Retina (tissue), 1 donor: ENCODE results near the gene ASTL.
"Not testable (repeated sequence)": the region's sequence is repeated elsewhere in the genome, so short reads cannot be mapped to it uniquely, and the experiment has no call there.

Experiments used
- DNase-seq: peaks from one replicate; pipeline ENCODE4 v3.0.0-alpha.2; 2016

Gene ASTL

DNA sequence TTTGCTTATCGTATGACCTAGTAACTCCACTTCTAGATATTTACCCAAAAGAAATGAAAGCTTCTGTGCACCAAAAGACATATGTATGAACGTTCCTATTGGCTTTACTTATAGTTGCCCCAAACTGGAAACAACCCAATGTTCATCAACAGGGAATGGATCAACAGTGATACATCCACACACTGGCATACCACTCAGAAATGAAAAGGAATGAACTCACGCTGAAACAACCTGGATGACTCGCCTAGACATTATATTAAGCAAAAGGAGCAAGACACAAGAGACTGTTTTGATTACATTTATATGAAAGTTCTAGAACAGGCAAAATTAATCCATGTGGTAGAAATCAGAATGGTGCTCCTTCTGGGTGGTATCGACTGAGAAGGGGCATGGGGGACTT is 40.9 kb downstream of the ASTL start:
- no peak for DNase-seq

DNA sequence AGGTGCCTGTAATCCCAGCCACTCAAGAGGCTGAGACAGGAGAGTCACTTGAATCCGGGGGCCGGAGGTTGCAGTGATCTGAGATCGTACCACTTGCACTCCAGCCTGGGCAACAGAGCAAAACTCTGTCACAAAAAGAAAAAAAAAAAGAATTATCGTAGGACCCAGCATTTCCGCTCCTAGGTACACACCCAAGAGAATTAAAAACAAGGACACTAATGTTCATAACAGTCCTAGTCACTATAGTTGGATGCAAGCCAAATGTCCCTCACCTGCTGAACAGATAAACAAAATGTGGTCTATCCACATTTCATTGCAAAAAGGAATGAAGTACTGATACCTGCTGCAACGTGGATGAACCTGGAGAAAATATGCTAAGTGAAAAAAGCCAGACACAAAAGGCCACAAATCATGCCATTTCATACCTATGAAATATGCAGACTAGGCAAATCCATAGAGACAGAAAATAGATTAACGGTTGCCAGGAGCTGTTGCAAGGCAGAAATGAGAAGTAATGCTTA is 43.1 kb downstream of the ASTL start:
- DNase-seq: no peak

DNA sequence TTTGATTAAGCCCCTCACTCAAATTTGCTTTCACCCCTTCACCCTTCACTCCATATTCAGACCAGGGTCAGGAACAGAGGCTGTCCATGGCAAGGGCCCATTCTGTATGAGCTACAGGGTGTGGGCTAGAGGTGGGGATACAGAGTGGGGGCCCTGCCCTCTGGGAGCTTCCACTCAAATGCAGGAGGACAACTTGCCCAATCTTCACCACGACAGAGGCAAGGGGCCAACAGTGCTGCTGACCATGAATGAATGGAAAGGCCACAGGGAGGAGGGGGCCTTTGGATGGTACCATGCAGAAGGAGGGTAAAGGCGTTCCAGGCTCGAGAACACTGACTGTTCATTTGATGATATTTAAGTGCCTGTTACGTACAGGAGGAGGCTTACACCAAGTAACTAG is 44.8 kb downstream of the ASTL start:
- DNase-seq: no peak

DNA sequence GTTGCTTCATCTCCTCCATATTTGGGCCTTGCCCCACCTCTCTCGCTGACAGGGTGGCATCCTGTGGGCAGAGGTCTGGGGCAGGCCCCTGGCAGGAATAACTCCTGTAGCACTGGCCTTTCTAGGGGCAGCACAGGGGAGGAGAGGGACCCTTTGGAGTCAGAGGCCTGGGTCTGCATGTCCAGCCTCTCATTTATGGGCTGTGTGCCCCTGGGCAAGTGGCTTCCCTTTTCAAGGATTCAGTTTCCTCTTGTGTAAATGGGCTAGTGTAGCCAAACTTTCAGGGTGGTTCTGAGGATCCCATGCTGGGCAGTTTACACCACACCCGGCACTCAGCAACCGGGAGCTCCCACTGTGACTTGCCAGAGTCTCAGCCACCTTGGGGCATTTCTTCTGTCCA is 45.4 kb downstream of the ASTL start:
- DNase-seq: no peak

DNA sequence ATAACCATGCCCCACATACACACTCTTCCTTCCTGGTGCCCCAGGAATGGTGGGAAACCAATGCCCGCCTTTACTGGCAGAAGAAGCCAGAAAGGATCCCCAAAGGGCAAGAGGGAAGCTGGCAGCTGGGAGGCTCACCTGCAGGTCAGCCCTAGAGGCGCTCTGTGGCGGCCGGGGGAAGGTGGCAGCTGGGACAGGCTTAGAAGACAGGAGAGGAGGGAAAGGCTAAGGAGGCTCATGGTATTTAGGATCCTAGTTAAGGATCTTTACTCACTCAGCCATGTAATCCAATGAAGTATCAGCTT is 45.8 kb downstream of the ASTL start:
- no peak for DNase-seq

DNA sequence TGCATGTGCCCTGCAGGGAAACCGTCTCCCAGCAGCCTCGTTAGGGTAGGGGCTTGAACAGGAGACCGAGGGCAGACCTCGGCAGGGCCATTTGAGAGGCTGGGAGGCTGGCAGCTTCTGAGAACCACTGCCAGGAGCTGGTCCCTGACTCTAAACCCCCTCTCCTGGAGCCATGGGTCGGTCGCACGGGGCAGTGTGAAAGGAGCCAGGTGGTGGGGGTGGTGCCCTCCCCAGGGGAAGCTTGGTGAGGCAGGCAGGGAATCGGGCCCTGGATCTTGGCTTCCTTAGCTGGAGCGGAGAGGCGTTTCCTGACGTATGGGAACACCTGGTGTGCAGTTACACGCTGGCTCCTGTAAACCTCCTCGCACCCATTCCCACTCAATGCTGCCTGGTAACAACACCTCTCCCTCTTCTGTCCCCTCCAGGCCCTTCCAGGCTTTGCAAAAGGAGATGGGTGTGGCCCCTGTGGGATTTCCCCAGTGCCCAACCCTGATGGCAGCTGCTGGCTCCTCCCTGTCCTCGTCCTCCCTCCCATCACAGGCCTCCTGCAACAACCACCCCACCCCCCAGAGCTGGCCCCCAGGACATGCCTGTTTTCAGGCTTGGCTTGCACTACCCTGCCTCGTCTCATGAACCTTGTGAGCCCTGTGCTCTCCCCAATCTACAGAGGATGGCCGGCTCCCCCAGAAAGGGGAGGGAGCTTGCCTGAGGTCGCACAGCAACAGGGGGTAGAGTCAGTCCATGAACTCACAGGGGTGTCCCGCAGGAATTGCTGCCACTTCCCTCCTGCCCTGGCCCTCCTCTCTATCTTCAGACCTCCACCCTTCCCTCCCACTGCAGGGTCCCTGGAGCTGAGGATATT is 46.4 kb downstream of the ASTL start:
- DNase-seq: peak; percentile 5

DNA sequence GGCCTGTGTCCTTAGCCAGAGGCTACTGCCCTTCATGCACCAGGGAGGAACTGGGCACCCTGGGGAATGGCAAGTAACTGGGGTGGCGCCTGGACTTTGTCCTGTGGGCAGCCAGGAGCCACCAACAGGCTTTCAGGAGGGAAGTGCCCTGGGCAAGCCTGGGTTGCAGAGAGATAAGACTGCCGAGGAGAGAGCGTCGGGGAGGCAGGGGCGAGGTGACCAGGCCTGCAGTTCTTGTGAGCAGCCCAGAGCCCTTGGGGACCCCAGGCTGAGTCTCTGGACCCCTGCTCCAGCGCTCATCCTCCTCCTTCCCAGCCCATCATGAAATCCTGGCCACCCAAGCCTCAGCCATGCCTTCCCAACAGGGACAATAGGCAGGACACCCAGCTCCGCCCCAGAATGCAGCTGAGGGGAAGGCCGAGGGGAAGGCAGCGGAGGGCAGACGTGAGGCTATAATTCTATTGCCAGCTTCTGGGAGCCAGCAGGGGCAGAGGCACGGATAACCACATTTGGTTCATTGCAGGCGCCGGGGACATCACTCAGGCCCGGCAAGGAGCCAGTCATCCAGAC is 47.1 kb downstream of the ASTL start:
- peak; percentile 1 for DNase-seq

DNA sequence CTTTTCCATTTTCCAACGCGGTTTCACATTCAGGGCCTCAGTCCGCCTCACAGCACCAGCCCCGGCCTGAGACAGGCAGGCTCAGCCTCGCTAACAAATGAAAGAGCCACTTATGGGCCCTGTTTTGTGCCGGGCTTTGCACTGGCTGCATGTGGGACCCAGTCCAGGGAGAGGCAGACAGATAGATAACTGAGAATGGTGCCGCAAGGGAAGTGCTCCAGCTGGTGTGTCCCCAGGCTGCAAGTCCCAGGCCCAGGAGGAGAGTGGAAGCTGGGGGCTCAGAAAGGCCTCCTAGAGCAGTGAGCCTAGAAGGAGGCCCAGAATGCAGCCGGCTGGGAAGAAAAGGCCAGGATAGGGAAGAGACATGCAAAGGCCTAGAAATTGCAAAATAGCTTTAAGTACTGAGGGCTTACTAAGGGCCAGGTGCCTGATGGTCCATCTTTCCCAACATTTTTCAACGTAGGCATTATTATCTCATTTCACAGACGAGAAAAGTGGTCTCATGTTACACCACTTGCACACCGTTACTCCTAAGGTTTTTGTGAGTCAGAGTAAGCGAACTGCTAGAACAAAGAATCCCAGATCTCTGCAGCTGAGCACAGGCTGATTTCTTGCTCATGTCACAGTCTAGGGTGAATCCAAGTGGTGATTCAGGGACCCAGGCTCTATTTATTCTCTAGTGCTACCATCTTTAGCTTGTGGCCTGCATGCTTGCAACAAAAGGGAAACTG is 47.9 kb downstream of the ASTL start:
- DNase-seq: peak; percentile 13

DNA sequence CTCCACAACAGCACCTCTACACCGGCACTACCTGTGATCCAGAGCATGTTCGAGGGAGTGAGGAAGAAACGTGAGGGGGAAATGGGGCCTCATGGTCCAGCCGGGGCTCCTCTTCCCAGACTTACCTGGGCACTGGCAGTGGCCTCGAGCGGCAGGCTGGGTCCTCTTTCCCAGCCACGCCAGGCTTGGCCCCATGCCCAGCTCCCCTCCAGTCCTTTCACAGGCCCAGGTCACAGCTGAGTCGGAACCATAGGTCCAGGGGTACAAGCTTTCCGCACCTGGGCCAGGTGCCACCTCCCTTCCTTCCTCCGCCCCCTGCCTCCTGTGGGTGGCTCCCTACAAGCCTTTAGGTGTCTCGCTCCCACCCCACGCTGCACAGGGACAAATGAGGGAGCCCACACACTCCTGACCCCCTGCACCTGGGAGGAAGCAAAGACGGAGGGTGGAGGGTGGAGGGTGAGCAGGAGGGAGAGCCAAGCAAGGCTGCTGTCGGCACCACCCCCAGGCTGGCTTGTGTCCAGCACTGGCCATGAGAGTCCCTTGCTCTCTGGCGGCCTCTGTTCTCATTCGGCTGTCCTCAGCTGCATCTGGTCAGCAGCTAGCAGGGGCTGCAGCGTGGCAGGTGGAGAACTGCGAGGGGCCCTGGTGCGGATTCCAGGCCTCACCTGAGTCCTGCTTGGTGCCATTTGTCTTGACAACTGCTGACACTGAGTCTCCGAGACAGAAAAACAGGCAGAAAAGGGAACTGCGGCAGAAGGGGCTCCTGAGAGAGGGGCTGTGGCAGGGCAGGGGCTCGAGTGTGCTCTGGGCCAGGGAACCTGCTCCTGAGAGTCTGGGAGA is 48.7 kb downstream of the ASTL start:
- no peak for DNase-seq

DNA sequence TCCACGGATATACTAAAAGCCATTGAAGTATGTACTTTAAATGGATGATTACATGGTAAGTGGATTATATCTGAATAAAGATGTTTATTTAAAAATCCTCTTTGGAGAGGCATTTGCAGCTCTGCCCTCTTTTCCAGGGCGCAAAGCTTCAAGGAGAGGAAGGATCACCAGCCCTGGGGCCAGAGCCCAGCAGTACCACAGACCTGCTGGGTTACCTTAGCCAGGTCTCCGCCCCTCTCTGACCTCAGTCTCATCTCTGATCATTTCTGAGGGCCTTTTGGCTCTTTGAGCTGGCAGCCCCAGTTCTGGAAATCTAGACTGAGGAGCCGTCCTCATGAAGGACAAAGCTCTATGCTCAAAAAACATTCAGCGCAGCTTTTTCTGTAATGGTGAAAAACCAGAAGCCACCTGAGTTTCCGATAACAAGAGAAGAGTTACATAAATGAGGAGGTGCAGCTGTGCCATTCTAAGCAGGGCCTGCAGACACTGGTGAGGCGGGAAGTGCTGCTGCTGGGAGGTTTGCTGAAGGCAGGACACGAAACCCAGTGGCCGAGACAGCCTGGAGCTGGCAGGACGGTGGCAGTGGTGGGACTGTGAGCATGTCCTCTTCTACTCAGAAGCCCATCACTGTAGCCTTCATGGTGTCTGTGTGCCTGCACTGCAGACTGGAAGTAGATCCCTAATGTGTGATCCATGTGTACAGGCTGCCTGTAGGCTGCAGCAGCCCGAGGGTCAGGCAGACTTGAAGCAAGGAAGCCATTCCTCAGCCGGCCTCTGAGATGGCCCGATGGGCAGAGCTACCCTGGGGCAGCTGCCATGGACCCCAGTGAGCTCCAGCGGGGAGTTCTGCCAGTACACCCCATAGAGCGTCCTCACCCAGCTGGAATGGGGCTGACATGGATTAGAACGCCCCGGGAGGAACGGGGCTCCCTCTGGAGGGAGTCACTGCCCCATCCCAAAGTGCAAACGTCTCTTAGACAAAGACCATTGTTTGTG is 49.7 kb downstream of the ASTL start:
- no peak for DNase-seq

DNA sequence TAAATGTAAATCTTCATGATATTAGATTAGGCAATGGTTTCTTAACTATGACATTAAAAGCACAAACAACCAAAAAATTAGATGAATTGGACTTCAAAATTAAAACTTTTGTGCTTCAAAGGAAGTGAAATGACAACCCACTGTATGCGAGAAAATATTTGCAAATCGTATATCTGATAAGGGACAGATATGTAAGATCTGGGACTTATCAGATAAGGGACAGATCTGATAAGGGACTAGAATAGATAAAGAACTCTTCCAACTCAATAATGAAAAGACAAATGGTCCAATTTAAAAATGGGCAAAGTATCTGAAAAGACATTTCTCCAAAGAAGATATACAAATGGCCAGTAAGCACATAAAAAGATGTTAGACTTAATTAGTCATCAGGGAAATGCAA is 51.2 kb downstream of the ASTL start:
- DNase-seq: no peak

DNA sequence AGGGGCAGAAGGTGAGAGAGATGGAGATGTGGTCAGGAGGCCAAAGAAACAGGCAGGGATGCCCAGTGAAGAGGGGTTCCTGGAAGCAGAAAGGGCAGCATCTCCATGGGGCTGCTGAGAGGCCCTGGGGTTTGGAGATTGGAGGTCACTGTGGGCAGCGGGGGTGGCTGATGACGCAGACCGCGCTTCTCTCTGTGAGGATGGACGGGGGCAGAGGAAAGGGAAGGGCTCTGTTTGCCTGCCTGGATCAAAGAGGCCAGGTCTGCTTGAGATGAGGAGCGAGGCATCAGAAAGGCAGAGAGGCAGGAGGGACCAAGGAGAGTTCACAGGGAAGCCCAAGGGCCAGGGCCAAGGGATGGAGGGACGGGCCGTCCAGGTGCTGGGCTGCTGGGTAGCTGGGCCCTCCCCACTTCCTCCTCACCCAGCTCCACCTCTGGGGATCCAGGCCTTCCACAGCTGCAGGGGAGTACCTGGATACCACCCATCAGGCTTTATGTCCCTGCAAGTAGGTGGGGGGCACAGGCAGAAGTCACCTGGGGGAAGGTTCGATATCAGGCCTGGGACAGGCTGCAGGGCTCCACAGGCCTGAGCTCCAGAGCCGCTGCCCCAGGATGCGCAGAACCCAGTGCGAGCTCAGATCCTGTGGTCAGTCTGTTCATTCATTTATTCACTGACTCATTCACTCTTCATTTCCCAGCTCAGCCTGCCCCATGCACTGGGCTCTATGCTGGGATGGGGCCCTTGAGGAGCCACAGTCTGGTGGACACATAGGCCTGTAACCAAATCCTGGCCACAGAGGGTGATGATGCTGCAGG is 52.6 kb downstream of the ASTL start:
- no peak for DNase-seq

DNA sequence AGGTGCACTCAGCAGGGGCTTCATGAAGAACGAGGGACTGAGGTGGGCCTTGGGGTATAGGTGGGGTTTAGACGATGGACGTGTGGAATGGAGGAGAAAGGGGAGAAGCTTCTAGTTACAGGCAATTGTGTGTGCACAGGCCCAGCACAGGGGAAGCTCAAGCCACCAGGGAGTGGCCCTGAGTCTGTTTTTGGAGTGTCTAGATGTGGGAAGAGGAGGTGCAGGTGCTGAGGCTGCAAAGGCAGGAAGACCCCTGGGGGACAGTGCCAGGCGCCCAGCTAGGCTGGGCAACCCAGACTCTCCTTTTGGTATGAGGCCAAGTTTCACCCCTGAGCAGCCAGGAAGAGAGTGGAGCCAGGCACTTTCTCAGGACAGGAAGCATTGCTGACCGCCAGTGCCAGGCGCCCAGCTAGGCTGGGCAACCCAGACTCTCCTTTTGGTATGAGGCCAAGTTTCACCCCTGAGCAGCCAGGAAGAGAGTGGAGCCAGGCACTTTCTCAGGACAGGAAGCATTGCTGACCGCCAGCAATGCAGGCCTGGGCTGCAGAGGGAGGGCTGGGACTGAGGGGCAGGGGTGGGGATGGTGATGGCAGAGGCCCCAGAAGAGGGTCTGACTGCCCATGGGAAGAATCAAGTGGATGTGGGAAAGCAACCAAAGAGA is 53.3 kb downstream of the ASTL start:
- not testable (repeated sequence) for DNase-seq

DNA sequence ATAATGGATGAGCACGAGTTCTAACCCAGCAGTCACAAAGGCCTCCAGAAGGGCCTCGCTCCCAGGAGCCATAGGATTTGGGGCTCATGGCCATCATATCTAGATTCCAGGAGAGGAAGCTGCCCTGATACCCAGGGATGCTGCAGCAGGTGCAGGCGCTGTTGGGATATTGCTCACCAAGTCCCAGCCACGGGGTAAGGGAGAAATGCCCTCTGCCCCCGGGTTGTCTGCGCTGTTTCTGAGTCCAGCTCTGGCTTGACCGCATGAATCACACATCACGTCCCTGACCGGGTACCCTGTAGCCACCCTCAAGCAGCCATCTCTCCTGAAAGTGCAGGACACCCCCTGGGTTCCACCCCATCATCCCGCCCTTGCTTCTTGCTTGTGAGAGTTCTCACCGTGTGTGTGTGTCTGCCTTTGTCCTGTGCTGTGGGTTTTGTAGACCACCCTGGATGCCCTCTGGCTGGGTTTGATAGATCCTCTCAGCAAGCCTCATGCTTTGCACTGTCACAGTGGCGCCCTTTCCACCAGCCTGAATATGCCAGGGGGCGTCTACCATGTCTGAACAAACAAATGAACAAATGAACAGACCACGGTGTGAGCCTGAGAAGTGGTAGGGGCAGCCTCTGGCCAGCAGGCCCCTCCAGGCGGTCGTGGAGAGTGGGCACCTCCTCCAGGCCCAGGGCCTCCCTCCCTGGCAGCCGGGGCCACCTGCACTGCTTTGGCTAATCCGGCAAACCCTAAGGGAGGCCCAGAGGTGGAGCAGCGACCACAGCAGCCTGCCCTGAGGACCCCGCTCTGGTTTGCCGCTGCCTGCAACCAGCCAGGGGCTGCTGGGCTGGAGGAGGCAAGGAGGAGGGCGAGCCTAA is 54.1 kb downstream of the ASTL start:
- DNase-seq: no peak

DNA sequence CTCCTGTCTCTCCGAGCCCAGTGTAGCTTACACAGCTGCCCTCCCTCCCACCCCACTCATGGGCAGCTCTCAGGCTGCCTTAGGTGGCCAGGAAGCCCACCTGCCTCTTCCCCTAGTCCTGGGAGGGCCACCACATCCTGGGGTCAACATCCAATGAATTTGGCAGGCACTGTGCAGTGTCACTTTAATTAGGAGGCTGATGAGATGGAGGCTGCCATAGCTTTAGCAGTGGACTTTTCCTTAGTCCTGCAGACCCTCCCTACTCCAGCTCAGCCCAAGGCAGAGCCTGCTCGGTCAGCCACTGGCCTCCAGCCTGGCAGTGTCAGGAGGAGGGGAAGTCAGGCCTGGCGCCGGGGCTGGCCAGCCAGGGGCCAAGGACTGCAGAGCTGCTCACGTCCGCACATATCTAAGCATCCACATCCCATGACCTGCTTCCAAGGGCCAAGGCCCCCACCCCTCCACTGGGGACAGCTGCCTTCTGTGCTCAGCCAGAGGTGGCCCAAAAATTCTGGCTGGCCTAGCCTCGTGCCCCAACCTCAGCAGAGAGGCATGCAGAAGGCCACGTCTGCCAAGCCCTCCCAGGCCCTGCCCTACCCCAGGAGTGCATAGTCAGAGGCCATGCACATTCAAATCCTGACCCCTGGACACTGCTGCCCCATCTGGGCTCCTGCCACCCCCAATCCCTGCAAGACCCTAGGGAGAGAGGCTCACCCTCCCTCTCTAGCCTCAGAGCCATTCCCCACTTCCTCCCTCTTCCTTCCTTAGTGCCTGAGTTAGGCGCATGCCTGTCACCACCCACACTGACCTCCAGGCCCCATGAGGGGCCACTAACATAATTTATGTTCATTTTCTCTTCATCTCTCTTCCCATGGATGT is 55.0 kb downstream of the ASTL start:
- no peak for DNase-seq

DNA sequence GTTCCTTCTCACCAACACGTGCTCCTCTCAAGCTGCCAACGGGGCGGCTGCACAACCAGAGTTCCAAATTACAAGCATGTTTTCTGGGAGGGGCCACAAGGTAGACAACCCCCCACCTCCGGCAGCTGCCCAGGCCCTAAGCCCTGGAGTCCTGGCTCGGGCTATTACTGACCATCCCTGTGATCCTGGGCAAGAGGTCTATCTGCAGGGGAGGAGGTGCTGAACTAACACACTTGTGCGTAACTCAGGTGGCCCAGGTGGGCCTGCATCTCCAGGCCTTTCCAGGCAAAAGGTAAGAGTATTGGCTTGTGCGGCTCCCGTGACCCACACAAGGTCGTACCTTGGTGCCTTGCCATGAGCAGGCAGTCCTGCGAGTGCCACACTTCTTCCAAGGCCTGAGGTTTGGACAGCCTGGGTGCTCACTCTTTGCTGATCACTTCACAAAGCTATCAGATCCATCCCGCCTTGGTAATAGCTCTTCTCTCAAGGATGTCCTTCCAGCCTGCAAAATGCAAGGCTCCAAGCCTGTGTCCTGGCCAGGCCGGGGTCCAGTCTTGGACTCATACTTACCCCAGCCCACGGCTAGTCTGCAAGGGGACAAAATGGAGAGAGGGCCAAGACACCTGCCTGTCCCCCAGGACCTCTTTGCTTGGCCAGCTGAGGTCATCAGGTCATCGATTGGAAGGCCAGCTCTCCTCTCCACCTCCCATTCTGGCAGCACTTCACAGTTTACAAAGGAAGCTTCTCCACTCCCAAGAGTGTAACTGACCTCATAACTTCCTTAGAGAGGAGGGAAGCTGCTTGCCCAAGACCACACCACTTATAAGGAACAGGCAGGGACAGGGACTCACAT is 55.9 kb downstream of the ASTL start:
- no peak for DNase-seq

DNA sequence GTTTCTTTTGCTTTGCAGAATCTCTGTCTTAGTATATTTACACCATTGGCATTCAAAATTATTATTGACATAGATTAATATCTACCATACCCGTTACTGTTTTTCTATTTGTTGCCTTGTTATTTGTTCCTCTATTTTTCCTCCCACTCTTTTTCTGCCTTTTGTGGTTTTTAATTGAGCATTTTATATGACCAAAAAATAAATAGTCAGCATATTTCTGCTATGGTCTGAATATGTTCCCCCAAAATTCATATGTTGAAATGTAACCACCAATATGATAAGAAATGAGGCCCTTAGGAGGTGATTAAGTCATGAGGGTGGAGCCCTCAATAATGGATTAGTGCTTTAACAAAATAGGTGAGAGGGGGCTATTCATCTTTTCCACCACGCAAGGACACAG is 57.3 kb downstream of the ASTL start:
- DNase-seq: no peak
